ENCODE measurements around the gene RIBC1. TPM values are rescaled to one million over a fixed set of nuclear protein-coding genes. Genes with fewer than 3 reads are reported as not detected.

RIBC1 gene
- total RNA-seq, 5 donors from 2014 or later (not counting 1 experiment from before 2014, with no cell fraction given) = 1.5 to 2.7 (median 2.1) TPM

DNA sequence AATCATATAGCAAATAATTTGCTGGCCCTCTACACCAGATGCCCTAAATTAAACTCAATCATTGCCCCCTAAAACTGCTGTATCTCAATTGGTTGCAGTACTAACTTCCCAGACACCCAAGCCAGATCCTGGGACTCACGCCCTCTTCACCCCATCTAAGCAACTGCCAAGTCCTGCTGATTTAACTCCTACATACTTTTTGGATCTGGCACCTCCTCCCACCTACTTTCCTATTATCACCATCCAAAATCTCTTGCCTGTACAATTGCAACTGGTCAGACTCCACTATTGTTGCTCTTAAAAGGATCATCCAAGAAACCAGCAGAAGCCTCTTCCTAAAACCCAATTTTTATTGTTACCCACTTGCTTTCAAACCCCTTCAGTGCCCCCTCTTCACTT, 16.2 kb downstream of the RIBC1 start:
- peaks cover 5 to 27% of the 10 kb centered on the region in 2 donors for H3K27me3 Mint-ChIP-seq
- H3K27me3 ChIP-seq (replicated peaks in 1 of 2; ENCODE audit: control insufficient read depth in 2 of 2, extremely low read depth in 1 of 2, insufficient read depth in 2 of 2, low read length in 1 of 2) = peaks cover 0 to 10% of the 10 kb centered on the region in 2 experiments
- H3K36me3 Mint-ChIP-seq = peaks cover 3% of the 10 kb centered on the region
- no peaks in the 10 kb centered on the region for H3K36me3 ChIP-seq (ENCODE audit: control insufficient read depth in 2 of 2, extremely low read depth in 1 of 2, insufficient read depth in 1 of 2, low read length in 1 of 2)
- no peak overlapping the region for H3K4me3 ChIP-seq (ENCODE audit: control insufficient read depth in 1 of 2, extremely low read depth in 1 of 2, low read length in 1 of 2)
- H3K4me1 Mint-ChIP-seq = peaks cover 23 to 30% (median 28%) of the 10 kb centered on the region in 3 donors
- no peak overlapping the region for H3K27ac Mint-ChIP-seq
- WGBS (ENCODE audit: insufficient coverage) = 80% methylated on average over 1 of the region's 1 CpG
- H3K4me1 ChIP-seq (ENCODE audit: control insufficient read depth in 1 of 2, extremely low read depth in 1 of 2, insufficient read depth in 2 of 2, low read length in 2 of 2) = peaks cover 2 to 27% of the 10 kb centered on the region in 2 experiments
- ChIA-PET CTCF (interaction anchor here (0.6 to 1.1 kb wide), 2 partner anchors 122 to 143 kb away, joined by 3 read pairs; no protein-coding TSS in a partner anchor), POLR2A (no interaction called here)
- no peaks in the 10 kb centered on the region for H3K9me3 Mint-ChIP-seq
- H3K9me3 ChIP-seq = no peaks in the 10 kb centered on the region
- H3K4me3 Mint-ChIP-seq = no peak overlapping the region
- no peak for ATAC-seq (replicated peaks in 1 of 4)
- no peak for DNase-seq
- H3K27ac ChIP-seq (ENCODE audit: low read length) = no peak overlapping the region

DNA sequence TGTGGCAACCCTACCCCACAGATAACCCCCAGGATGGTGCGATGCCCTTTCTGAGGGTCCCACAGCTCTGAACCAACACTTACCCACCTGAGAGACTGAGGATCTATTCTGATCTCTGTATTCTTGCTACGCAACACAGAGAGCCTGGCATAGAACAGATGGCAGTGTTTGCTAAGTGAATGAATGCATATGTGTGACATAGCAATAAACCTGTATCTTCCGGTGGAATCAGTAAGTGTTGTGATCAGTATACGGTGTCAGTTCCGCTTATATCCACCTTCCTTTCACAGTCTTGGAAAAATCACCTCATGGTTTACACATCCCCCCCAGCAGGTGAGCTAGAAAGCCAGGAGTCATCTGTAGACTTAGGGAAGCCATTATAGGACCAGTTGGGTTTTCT, 17.4 kb downstream of the RIBC1 start:
- ChIA-PET POLR2A (no interaction called here), CTCF (no interaction called here)
- WGBS (ENCODE audit: insufficient coverage) = no CpG with 5 or more reads among the region's 5 CpGs
- H3K27ac ChIP-seq (ENCODE audit: low read length) = no peak overlapping the region
- H3K9me3 Mint-ChIP-seq = no peaks in the 10 kb centered on the region
- peaks cover 5 to 25% of the 10 kb centered on the region in 2 donors for H3K27me3 Mint-ChIP-seq
- peaks cover 12 to 18% (median 17%) of the 10 kb centered on the region in 3 donors for H3K4me1 Mint-ChIP-seq
- peak overlapping the region in 2 of 3 donors; percentile 49 to 77 for H3K4me3 Mint-ChIP-seq
- DNase-seq (no peak), ATAC-seq (replicated peaks in 1 of 4) (no peak)
- H3K36me3 ChIP-seq (ENCODE audit: control insufficient read depth in 2 of 2, extremely low read depth in 1 of 2, insufficient read depth in 1 of 2, low read length in 1 of 2) = no peaks in the 10 kb centered on the region
- peaks cover 0 to 21% of the 10 kb centered on the region in 2 experiments for H3K4me1 ChIP-seq (ENCODE audit: control insufficient read depth in 1 of 2, extremely low read depth in 1 of 2, insufficient read depth in 2 of 2, low read length in 2 of 2)
- H3K27me3 ChIP-seq (replicated peaks in 1 of 2; ENCODE audit: control insufficient read depth in 2 of 2, extremely low read depth in 1 of 2, insufficient read depth in 2 of 2, low read length in 1 of 2) = peaks cover 0 to 10% of the 10 kb centered on the region in 2 experiments
- no peak overlapping the region for H3K4me3 ChIP-seq (ENCODE audit: control insufficient read depth in 1 of 2, extremely low read depth in 1 of 2, low read length in 1 of 2)
- H3K36me3 Mint-ChIP-seq = no peaks in the 10 kb centered on the region
- H3K9me3 ChIP-seq = no peaks in the 10 kb centered on the region
- H3K27ac Mint-ChIP-seq = no peak overlapping the region

GRCh38 chrX:53440621-53441517, 18.2 kb downstream of the RIBC1 start:
- H3K4me1 ChIP-seq (ENCODE audit: control insufficient read depth in 1 of 2, extremely low read depth in 1 of 2, insufficient read depth in 2 of 2, low read length in 2 of 2) = peaks cover 0 to 21% of the 10 kb centered on the region in 2 experiments
- H3K36me3 ChIP-seq (ENCODE audit: control insufficient read depth in 2 of 2, extremely low read depth in 1 of 2, insufficient read depth in 1 of 2, low read length in 1 of 2) = no peaks in the 10 kb centered on the region
- no peaks in the 10 kb centered on the region for H3K9me3 ChIP-seq
- ChIA-PET POLR2A (interaction anchor here in 1 of 2 donors (1.0 kb wide), 1 partner anchor 18 kb away, joined by 3 read pairs; the partner anchor contains the start of genes RIBC1 and SMC1A), CTCF (no interaction called here)
- ATAC-seq (replicated peaks in 1 of 4) (peak in 1 of 4 experiments; percentile 16), DNase-seq (peak in 2 of 35 experiments; percentile 14 to 20)
- Mint-ChIP-seq H3K27ac (no peak overlapping the region), H3K27me3 (peaks cover 5 to 25% of the 10 kb centered on the region in 2 donors), H3K9me3 (no peaks in the 10 kb centered on the region), H3K36me3 (no peaks in the 10 kb centered on the region), H3K4me3 (peak overlapping the region; percentile 68 to 77 (median 77)), H3K4me1 (peaks cover 12 to 14% (median 13%) of the 10 kb centered on the region in 3 donors)
- peak overlapping the region in 1 of 2 donors; percentile 46 for H3K4me3 ChIP-seq (ENCODE audit: control insufficient read depth in 1 of 2, extremely low read depth in 1 of 2, low read length in 1 of 2)
- H3K27ac ChIP-seq (ENCODE audit: low read length) = no peak overlapping the region
- peaks cover 0 to 10% of the 10 kb centered on the region in 2 experiments for H3K27me3 ChIP-seq (replicated peaks in 1 of 2; ENCODE audit: control insufficient read depth in 2 of 2, extremely low read depth in 1 of 2, insufficient read depth in 2 of 2, low read length in 1 of 2)
- 20% methylated on average over 1 of the region's 39 CpGs for WGBS (ENCODE audit: insufficient coverage)

DNA sequence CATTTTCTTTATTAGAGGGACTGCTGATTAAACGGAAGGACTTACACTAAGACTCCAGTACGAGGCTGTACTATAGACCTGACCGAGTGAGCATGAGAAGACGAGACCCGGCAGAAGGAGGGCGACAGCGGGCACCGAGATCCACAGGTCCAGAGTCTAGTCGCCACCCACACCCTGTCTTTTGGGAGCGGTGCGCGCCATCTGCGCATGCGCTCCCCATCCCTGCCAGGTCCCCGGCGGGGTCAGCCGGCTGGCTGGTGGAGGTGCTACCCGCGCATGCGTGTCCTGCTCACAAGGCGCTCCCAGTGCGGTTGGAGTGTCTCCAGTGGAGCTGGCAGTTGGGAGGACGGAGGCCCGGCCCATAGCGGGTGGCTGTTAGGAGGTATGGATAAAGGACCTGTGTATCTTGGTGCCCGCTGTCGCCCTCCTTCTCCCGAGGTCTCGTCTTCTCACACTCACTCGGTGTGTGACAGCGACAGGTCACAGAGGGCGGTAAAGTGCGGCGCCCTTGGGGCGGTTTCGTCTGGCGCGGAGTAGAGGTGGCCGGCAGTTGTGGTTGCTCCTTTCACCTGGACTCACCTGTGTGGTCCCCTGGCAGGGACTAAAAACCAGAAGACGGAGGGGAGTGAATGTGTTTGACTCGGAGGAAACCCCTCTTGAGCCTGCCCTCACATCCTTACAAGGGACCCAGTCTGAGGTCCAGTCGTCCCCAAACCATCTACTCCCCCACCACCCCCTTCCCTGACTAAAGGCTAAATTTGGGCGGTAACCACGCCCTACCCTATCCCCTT, 19.1 kb downstream of the RIBC1 start:
- peak overlapping the region; percentile 68 to 77 (median 77) for H3K4me3 Mint-ChIP-seq
- POLR2A ChIA-PET = interaction anchor here in 1 of 2 donors (1.0 kb wide), 1 partner anchor 19 kb away, joined by 3 read pairs; the partner anchor contains the start of genes RIBC1 and SMC1A
- H3K27me3 Mint-ChIP-seq = peaks cover 5 to 29% of the 10 kb centered on the region in 2 donors
- peaks cover 6 to 10% (median 9%) of the 10 kb centered on the region in 3 donors for H3K4me1 Mint-ChIP-seq
- peak overlapping the region; percentile 7 to 46 for H3K4me3 ChIP-seq (ENCODE audit: control insufficient read depth in 1 of 2, extremely low read depth in 1 of 2, low read length in 1 of 2)
- peaks cover 0 to 18% of the 10 kb centered on the region in 2 experiments for H3K4me1 ChIP-seq (ENCODE audit: control insufficient read depth in 1 of 2, extremely low read depth in 1 of 2, insufficient read depth in 2 of 2, low read length in 2 of 2)
- CTCF ChIA-PET = interaction anchor here in 1 of 2 donors (0.6 kb wide), 1 partner anchor 1966 kb away, joined by 5 read pairs; no protein-coding TSS in a partner anchor
- DNase-seq (peak; percentile 19 to 79 (median 42)), ATAC-seq (replicated peaks in 1 of 4) (peak; percentile 80 to 86 (median 84))
- H3K27me3 ChIP-seq (replicated peaks in 1 of 2; ENCODE audit: control insufficient read depth in 2 of 2, extremely low read depth in 1 of 2, insufficient read depth in 2 of 2, low read length in 1 of 2) = peaks cover 0 to 10% of the 10 kb centered on the region in 2 experiments
- H3K9me3 Mint-ChIP-seq = no peaks in the 10 kb centered on the region
- H3K36me3 Mint-ChIP-seq = no peaks in the 10 kb centered on the region
- no peaks in the 10 kb centered on the region for H3K36me3 ChIP-seq (ENCODE audit: control insufficient read depth in 2 of 2, extremely low read depth in 1 of 2, insufficient read depth in 1 of 2, low read length in 1 of 2)
- H3K27ac ChIP-seq (ENCODE audit: low read length) = no peak overlapping the region
- H3K9me3 ChIP-seq = no peaks in the 10 kb centered on the region
- WGBS (ENCODE audit: insufficient coverage) = 0% methylated on average over 10 of the region's 44 CpGs
- peak overlapping the region in 1 of 2 donors; percentile 27 for H3K27ac Mint-ChIP-seq

DNA sequence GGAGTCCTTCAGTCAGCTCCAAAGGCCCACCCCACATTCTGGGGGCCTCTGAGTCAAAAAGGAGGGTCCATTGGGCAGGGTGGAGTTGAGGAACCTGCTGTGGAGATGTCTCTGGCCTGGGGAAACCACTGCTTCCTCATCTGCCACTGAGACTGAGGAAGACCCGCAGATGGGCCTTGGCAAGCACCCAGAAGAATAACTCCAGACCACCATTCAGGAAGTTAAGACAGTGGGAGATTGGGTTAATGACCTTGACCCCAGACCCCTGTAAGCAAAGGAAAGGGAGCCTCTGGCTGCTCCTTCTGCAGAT, 19.6 kb downstream of the RIBC1 start:
- DNase-seq (no peak), ATAC-seq (replicated peaks in 1 of 4) (no peak)
- H3K27me3 ChIP-seq (replicated peaks in 1 of 2; ENCODE audit: control insufficient read depth in 2 of 2, extremely low read depth in 1 of 2, insufficient read depth in 2 of 2, low read length in 1 of 2) = peaks cover 0 to 10% of the 10 kb centered on the region in 2 experiments
- H3K27ac ChIP-seq (ENCODE audit: low read length) = no peak overlapping the region
- H3K4me3 ChIP-seq (ENCODE audit: control insufficient read depth in 1 of 2, extremely low read depth in 1 of 2, low read length in 1 of 2) = no peak overlapping the region
- Mint-ChIP-seq H3K36me3 (no peaks in the 10 kb centered on the region), H3K9me3 (no peaks in the 10 kb centered on the region), H3K27me3 (peaks cover 5 to 29% of the 10 kb centered on the region in 2 donors), H3K4me3 (peak overlapping the region in 1 of 3 donors; percentile 77), H3K4me1 (peaks cover 6 to 10% (median 9%) of the 10 kb centered on the region in 3 donors), H3K27ac (no peak overlapping the region)
- no peaks in the 10 kb centered on the region for H3K36me3 ChIP-seq (ENCODE audit: control insufficient read depth in 2 of 2, extremely low read depth in 1 of 2, insufficient read depth in 1 of 2, low read length in 1 of 2)
- POLR2A ChIA-PET = interaction anchor here in 1 of 2 donors (1.0 kb wide), 1 partner anchor 20 kb away, joined by 3 read pairs; the partner anchor contains the start of genes RIBC1 and SMC1A
- peaks cover 0 to 18% of the 10 kb centered on the region in 2 experiments for H3K4me1 ChIP-seq (ENCODE audit: control insufficient read depth in 1 of 2, extremely low read depth in 1 of 2, insufficient read depth in 2 of 2, low read length in 2 of 2)
- H3K9me3 ChIP-seq = no peaks in the 10 kb centered on the region
- WGBS (ENCODE audit: insufficient coverage) = no CpG with 5 or more reads among the region's 1 CpG
- CTCF ChIA-PET = interaction anchor here in 1 of 2 donors (0.6 kb wide), 1 partner anchor 1966 kb away, joined by 5 read pairs; no protein-coding TSS in a partner anchor

Data from T-cell (primary cell).